Motor neuron (in vitro differentiated cells): ENCODE measurements around the gene TNKS1BP1. TPM values are rescaled to one million over a fixed set of nuclear protein-coding genes. Genes with fewer than 3 reads are reported as not detected.

Experiments used
- ATAC-seq, 8 experiments: fragments of 200-7000 bp; cut with Tn5 transposase; replicated peaks in 6 of 8; 2 replicates each; pipeline ENCODE4 v1.8.0; 2021; ENCODE audit warnings: mild to moderate bottlenecking in 8 of 8, moderate library complexity in 8 of 8
- H3K27ac ChIP-seq, 2 donors: fragments of 250-450 bp; sonication (Bioruptor Pico); 2 replicates each; pipeline ENCODE4 v1.9.0; 2021; ENCODE audit warnings: antibody characterized with exemption in 2 of 2, mild to moderate bottlenecking in 2 of 2, moderate library complexity in 1 of 2
- H3K4me1 ChIP-seq, 2 donors: fragments of 250-450 bp; sonication (Bioruptor Pico); replicated peaks in 1 of 2; 2 replicates each; pipeline ENCODE4 v1.6.1; 2021; ENCODE audit warnings: antibody characterized with exemption in 2 of 2, mild to moderate bottlenecking in 2 of 2, moderate library complexity in 1 of 2
- H3K4me3 ChIP-seq, 5 donors: fragments of 250-450 bp; sonication (Bioruptor Pico); 2 replicates each; pipeline ENCODE4 v1.9.0; 2021; ENCODE audit warnings: antibody characterized with exemption in 5 of 5, mild to moderate bottlenecking in 5 of 5, moderate library complexity in 4 of 5
- WGBS, 10 experiments: fragments of 450-650 bp; shearing (Covaris generic); methylation state at CpG; one replicate each; pipeline ENCODE4 v1.0.0; 2022; 5-methylcytosine and 5-hydroxymethylcytosine counted together
- in situ Hi-C, 9 experiments: fragments of 400-800 bp; cut with MboI; loops; one replicate each; pipeline ENCODE4 v1.15.0; 2021; ENCODE audit warnings: low sequenced_read_pairs in 9 of 9, low pct_unique_long_range_greater_than_20kb in 2 of 9; ENCODE audit not compliant: unreplicated experiment in 9 of 9
- total RNA-seq, 8 experiments: library from RNA; unstranded; fragments of 300-600 nt; gene quantifications; 2 replicates each; pipeline versions ENCODE4 v1.2.3 to v1.2.4, GENCODE V29; 2022

Gene TNKS1BP1
- total RNA-seq, 8 experiments from 2014 or later: 28.4 to 104 (median 55.4) TPM

DNA sequence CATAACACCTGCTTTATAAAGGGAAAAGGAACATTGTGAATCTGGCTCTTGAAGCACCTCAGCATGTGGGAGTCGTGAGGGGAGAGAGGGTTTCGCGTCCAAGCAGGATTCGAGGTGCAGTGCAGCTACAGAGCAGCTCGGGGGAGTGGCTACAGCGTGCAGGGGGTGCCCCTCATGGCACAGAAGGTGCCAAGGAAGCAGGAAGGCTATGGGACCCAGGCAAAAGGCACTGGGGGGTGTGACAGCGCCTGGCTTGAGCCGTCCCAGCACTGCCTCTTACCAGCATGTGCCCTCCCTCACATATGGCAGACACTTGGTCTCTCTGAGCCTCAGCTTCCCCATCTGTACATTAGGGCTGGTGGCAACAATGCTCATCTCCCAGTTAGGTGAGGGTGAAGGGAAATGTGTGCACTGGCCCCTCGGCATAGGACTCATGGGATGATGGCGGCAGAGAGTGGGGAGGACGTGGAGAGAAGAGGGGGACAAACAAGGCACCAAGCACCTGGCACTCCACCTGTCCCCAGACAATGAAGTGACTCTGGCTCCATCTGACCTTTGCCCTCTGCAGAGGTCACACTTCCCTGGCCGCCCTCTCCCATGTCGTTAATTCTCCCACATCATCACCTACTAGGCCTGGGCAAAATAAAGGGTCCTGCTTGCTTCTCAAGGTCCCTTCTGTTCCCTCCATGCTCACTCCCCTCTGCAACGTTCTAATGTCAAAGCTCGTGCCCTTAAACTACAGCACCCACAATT is 10.4 kb downstream of the TNKS1BP1 start:
- no peak for ATAC-seq
- Histone ChIP-seq H3K4me1 (peaks cover 38 to 57% of the 10 kb centered on the region in 2 donors), H3K27ac (peak overlapping the region in 1 of 2 donors; percentile 68), H3K4me3 (no peak overlapping the region)
- in situ Hi-C loops: loop anchor here in 1 of 9 experiments (25.0 kb wide), 1 partner anchor 152 kb away; no protein-coding TSS in a partner anchor
- 64 to 100% (median 83%) methylated on average over 2 to 8 of the region's 15 CpGs; no CpG with 5 or more reads in 5 of the 10 experiments for WGBS, 10 experiments

DNA sequence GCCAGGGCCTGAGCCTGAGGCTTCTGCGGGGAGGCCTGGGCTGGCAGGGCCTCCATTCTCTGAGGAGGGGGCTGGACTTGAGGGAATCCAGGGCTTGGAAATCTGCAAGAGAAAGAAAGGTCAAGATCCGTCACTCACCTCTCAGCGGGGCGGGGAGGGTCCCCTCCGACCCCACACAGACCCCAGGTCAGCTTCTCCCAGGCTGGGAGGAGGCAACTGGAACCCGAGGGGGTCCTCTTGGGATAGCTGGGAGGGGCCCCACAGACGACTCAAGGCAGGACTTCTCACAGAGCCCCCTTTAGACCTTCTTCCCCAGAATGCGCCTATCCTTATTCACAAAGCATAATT is 11.0 kb downstream of the TNKS1BP1 start:
- no peak overlapping the region for H3K27ac ChIP-seq
- in situ Hi-C loops: loop anchor here in 1 of 9 experiments (25.0 kb wide), 1 partner anchor 151 kb away; no protein-coding TSS in a partner anchor
- no peak overlapping the region for H3K4me3 ChIP-seq
- H3K4me1 ChIP-seq: peaks cover 38 to 57% of the 10 kb centered on the region in 2 donors
- 40 to 90% methylated on average over 1 to 2 of the region's 8 CpGs; no CpG with 5 or more reads in 8 of the 10 experiments for WGBS, 10 experiments
- no peak for ATAC-seq

DNA sequence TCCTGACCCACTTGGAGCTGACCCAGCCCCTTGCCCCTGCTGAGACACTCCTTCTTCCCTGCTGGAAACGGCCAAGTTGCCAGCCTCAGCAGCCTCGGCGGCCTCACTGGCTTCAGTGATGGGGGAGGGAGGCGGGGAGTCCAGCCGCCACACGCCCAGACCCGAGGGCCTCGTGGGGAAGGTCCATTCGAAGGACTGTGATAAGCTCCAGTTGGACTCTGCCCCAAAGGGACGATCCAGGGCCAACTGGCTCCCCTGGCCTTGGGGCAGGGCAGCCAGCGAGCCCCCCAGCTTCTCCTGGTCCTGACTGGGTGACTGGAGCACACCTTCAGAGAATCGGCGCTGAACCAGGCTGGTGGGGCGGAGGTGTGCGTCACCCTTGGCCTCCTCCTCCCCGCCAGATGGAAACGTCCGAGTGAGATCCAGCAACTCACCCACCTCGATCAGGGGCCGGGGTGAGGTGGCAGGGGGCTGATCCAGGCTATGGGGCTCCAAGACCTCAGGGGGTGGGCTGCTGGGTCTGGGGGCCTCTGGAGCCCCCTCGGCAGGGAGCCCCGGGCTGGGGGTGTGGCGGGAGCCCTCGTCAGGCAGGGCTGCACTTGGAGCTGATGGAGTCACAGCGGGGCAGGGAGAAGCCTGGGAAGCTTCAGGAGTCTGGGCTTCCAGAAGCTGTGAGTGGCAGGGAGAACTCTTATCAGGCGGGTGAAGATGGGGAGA is 11.5 kb downstream of the TNKS1BP1 start:
- no peak for ATAC-seq
- H3K4me1 ChIP-seq: peaks cover 38 to 52% of the 10 kb centered on the region in 2 donors
- no peak overlapping the region for H3K27ac ChIP-seq
- 66% methylated on average over 9 of the region's 26 CpGs; no CpG with 5 or more reads in 9 of the 10 experiments for WGBS, 10 experiments
- no peak overlapping the region for H3K4me3 ChIP-seq
- in situ Hi-C loops: loop anchor here in 1 of 9 experiments (25.0 kb wide), 1 partner anchor 151 kb away; no protein-coding TSS in a partner anchor

DNA sequence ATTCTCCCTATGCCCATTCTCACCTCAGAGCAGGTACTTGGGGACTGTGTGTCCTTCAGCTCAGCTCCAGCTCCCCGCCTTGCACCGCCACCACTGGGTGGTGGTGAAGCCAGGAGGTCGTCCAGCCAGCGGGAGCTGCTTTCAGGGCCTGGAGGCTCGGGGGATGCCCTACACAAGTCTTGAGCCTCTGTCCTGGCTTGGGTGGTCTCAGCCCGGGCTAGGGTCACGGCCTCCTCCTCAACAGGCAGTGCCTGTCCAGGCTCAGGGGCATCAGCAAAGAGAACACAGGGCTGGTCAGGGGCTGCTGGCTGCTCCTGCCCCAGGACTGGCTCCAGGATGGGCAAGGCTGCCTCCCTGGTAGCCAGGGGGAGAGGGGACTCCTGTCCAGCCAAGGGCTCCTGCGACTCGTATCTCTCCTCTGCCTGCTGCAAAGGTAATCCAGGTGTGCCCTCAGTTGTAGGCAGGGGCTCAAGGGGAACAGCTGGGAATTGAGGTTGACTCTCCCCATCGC is 12.2 kb downstream of the TNKS1BP1 start:
- H3K4me1 ChIP-seq: peaks cover 38 to 46% of the 10 kb centered on the region in 2 donors
- WGBS, 10 experiments: 60 to 100% (median 100%) methylated on average over 1 to 2 of the region's 10 CpGs; no CpG with 5 or more reads in 5 of the 10 experiments
- in situ Hi-C loops: loop anchor here in 1 of 9 experiments (25.0 kb wide), 1 partner anchor 150 kb away; no protein-coding TSS in a partner anchor
- H3K4me3 ChIP-seq: no peak overlapping the region
- no peak overlapping the region for H3K27ac ChIP-seq
- no peak for ATAC-seq

DNA sequence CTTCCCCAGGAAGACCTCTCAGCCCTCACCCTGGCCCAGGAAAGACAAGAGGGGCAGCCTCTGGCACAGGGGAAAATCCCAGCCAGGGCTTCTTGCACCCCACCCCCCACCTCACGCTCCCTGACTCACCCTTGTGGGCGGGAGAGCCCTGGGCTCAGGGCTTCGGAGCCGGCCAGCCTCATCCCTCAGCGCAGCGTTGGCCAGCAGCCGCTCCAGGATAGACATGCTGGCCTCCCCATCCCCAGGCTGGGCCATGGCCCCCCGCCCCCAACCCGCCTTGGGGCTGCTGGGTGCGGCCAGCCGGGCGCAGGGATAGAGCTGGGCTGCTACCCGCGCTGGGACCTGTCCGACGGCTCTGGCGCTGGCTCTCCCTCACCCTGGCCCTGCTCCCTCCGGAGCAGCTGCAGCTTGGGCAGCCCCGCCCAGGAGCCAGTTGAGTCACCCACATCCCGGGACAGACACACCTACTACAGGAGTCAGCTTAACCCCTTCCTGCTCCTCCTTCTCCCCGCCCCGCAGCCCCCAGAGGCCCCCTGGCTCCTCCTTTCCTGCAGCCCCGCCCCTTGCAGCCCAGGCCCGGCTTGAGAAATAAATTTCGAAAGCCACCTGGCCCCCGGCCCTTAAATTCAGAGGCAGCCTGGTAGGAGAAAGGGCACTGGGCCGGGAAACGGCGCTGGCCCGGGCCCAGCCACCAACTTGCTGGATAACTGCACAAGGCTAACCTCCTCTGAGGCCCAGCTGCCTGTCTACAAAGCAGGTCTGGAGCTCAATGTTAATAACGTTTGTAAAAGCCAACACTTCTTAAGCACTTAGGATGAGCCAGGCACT is 13.4 kb downstream of the TNKS1BP1 start:
- in situ Hi-C loops: loop anchor here in 1 of 9 experiments (25.0 kb wide), 1 partner anchor 149 kb away; no protein-coding TSS in a partner anchor
- ATAC-seq: peak; percentile 92 to 97 (median 94)
- Histone ChIP-seq H3K4me3 (peak overlapping the region in 3 of 5 donors; percentile 9 to 37 (median 34)), H3K27ac (peak overlapping the region; percentile 57 to 70), H3K4me1 (peaks cover 31 to 33% of the 10 kb centered on the region in 2 donors)
- 0 to 33% methylated on average over 1 to 3 of the region's 31 CpGs; no CpG with 5 or more reads in 8 of the 10 experiments for WGBS, 10 experiments

DNA sequence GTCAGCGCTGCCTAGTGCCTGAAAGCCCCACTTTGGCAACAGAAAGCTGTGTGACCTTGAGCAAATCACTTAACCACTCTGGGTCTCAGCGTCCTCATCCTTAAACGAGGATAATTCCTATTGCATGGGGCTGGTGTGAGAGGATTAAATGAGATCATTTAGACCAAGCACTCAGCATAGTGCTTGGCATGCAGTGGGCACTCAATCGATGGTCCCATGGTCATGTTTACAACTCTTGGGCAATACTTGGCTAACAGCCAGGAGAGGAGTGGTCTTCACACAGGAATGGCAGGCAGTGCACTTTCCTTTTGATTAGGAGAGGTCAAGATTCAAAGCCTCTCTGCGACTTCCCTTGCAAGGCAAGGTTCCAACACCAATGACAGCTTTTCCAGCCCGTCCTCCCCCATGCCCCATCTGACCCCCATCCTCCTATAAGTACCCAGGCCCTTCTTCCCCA is 14.1 kb downstream of the TNKS1BP1 start:
- peak overlapping the region; percentile 57 to 70 for H3K27ac ChIP-seq
- in situ Hi-C loops: loop anchor here in 1 of 9 experiments (25.0 kb wide), 1 partner anchor 148 kb away; no protein-coding TSS in a partner anchor
- peak overlapping the region in 3 of 5 donors; percentile 9 to 37 (median 34) for H3K4me3 ChIP-seq
- WGBS, 10 experiments: 7 to 100% (median 82%) methylated on average over 1 to 5 of the region's 6 CpGs; no CpG with 5 or more reads in 4 of the 10 experiments
- peaks cover 25 to 27% of the 10 kb centered on the region in 2 donors for H3K4me1 ChIP-seq
- no peak for ATAC-seq

DNA sequence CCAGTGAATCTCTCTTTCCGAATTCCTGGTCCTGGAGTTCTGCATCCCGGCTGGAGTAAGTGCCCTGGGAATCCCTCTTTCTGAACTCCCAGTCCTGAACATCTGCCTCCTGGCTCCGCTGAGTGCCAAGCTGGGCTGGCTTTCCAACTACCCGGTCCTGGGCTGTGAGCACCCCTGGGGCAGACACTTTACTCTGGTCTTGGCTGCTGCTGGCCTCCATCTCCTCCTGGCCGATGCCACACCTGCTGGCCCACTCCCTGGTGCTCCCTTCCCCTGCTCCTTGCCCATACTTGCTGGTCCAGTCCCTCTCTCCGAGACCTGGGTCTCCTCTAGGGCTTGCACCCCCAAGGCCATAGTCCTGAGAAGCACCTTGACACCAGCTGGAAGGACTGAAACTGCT is 14.7 kb downstream of the TNKS1BP1 start:
- WGBS, 10 experiments: 33 to 100% (median 96%) methylated on average over 1 to 4 of the region's 6 CpGs; no CpG with 5 or more reads in 6 of the 10 experiments
- H3K4me1 ChIP-seq: peaks cover 19 to 21% of the 10 kb centered on the region in 2 donors
- no peak for ATAC-seq
- in situ Hi-C loops: loop anchor here in 1 of 9 experiments (25.0 kb wide), 1 partner anchor 148 kb away; no protein-coding TSS in a partner anchor
- H3K27ac ChIP-seq: no peak overlapping the region
- no peak overlapping the region for H3K4me3 ChIP-seq

DNA sequence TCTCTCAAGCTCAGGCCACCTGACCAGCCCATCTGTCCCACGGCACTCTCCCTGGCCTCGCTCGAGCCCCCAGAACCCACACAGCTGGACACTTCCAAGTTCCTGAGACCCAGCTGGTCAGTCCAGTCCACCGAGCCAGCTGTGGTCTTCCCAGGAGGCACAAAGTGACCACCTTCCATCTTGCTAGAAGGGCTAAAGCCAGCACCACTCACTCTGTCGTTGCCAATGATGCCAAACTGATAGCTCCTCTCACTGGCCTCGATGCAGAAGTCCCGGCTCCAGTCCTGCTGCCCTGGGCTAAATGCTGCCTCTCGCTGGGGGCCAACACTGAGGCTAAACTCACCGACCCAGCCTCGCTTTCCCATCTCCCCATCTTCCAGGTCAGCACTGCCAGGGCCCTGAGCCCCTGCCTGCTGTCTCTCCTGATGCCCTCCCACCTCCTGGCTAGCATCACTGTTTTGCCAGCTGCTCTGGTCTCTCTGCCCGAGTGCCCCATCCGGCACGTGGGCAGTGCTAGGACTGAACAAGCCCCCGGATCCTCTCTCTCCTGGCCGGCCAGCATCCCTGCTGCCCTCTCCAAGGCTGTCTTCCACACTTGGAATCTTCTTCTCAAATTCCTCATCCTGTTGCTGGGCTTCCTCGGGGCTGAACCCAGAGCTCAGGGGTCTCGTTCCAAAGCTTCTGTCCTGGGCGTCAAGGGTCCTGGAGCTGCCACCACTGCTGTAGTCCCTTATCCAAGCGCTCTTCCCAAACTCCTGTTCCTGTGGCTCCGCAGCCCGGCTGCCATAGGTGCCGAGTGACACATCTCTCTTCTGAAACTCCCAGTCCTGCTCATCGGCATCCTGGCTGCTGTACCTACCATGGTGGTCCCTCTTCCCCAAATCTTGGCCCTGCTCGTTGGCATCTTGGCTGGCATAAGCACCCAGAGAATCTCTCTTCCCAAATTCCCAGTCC is 15.4 kb downstream of the TNKS1BP1 start:
- Histone ChIP-seq H3K27ac (no peak overlapping the region), H3K4me1 (peaks cover 14 to 23% of the 10 kb centered on the region in 2 donors), H3K4me3 (no peak overlapping the region)
- no peak for ATAC-seq
- in situ Hi-C loops: loop anchor here in 1 of 9 experiments (25.0 kb wide), 1 partner anchor 147 kb away; no protein-coding TSS in a partner anchor
- WGBS, 10 experiments: 83 to 100% (median 95%) methylated on average over 1 to 18 of the region's 24 CpGs; no CpG with 5 or more reads in 1 of the 10 experiments

DNA sequence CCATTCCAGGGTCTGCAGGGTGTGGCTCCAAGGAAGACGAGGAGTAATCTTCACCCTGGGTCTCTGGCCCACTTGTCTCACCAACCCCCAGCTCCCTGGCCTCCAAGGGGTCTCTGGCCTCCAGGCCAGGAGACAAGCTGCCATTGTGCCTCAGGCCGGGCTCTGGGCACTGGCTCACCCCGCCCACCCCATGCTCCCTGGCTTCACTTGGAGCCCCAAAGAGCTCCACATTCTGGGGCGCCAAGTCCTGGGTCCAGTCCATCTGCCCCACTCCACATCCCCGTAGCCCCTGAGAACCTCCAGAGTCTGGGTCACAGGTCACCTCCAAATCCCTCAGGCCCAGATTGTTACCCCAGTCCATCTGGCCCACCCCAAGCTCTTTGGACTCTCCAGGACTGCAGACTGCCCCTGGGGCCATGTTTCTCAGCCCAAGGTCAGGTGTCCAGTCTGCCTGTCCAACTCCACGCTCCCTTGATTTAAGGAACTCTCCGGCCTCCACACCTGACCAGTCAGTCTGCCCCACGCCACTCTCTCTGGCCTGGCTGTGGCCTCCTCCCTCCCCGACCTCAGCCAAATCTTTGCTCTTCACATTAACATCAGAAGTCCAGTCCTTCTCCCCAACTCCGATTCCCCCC is 16.2 kb downstream of the TNKS1BP1 start:
- Histone ChIP-seq H3K27ac (no peak overlapping the region), H3K4me1 (peaks cover 14 to 25% of the 10 kb centered on the region in 2 donors), H3K4me3 (no peak overlapping the region)
- in situ Hi-C loops: loop anchor here in 1 of 9 experiments (25.0 kb wide), 1 partner anchor 146 kb away; no protein-coding TSS in a partner anchor
- 100% methylated on average over 1 to 2 of the region's 10 CpGs; no CpG with 5 or more reads in 5 of the 10 experiments for WGBS, 10 experiments
- ATAC-seq: no peak

DNA sequence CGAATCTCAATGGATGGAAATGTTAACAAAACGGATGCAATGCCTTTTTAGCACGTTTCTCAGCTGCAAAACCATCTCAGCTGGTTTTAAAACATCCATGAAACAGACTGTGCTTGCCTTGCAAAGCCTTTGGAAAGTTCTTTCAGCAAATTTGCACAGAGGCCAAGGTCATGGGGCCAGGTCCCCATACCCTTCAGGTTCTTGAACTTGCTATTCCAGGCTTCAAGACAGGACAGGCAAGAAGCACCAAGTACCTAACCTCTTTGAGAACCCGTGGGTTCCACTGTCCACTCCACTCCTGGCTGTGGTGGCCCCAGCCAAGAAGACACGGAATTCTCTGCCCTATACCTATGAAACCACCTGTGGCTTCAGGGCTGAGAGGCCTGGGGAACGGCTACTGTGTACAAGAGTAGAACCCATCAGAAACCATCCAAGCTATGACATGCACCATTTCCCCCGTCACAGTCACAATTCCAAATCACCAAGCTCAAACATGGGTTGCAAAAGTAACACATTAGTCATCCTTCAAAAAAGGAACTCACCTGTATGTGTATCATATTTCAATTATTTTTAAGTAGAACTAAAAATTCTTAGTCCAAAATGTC is 17.0 kb downstream of the TNKS1BP1 start:
- ATAC-seq: no peak
- Histone ChIP-seq H3K4me3 (no peak overlapping the region), H3K4me1 (peaks cover 14 to 23% of the 10 kb centered on the region in 2 donors), H3K27ac (no peak overlapping the region)
- 64 to 100% (median 83%) methylated on average over 1 to 6 of the region's 7 CpGs; no CpG with 5 or more reads in 1 of the 10 experiments for WGBS, 10 experiments
- in situ Hi-C loops: loop anchor here in 1 of 9 experiments (25.0 kb wide), 1 partner anchor 145 kb away; no protein-coding TSS in a partner anchor
